ENCODE data around the gene CHD1L.

Gene CHD1L

GRCh38 chr1:147245586-147246021, 3.1 kb downstream of the CHD1L start:
- H3K27me3 ChIP-seq (ENCODE audit: insufficient read depth, low read length): no peaks in the 10 kb centered on the region
- no peak overlapping the region for H2AFZ ChIP-seq (ENCODE audit: insufficient read depth, low read length, poor library complexity)
- DNase-seq: peak in 1 of 2 donors; percentile 21
- no CpG with 5 or more reads among the region's 3 CpGs for WGBS (ENCODE audit: extremely low coverage, insufficient coverage, insufficient read length)
- H2AK5ac ChIP-seq (ENCODE audit: low read length): no peak overlapping the region
- H3K4me1 ChIP-seq (ENCODE audit: control insufficient read depth in 1 of 2, insufficient read depth in 2 of 2, low read length in 2 of 2): peaks cover 3 to 4% of the 10 kb centered on the region in 2 experiments
- H3K4me3 ChIP-seq (ENCODE audit: low read depth, low read length): no peak overlapping the region
- no peak overlapping the region for H2BK120ac ChIP-seq (ENCODE audit: insufficient read depth, low read length, poor library complexity)
- peaks cover 4% of the 10 kb centered on the region for H3K79me1 ChIP-seq (ENCODE audit: low read length)
- H3K4ac ChIP-seq (ENCODE audit: low read depth, low read length): peak overlapping the region; percentile 16
- H2BK5ac ChIP-seq (ENCODE audit: low read depth, low read length, poor library complexity): no peak overlapping the region
- no peak overlapping the region for H2BK12ac ChIP-seq (ENCODE audit: low read length)
- no peak overlapping the region for H3K4me2 ChIP-seq (ENCODE audit: low read length)
- no peak overlapping the region for H4K91ac ChIP-seq (ENCODE audit: low read depth, low read length)
- no peak overlapping the region for H3K23ac ChIP-seq (ENCODE audit: low read length)
- H4K8ac ChIP-seq (ENCODE audit: low read depth, low read length): no peak overlapping the region
- H3K18ac ChIP-seq (ENCODE audit: low read length): no peak overlapping the region
- no peak overlapping the region for H3K27ac ChIP-seq (ENCODE audit: low read depth, low read length)
- H3K9ac ChIP-seq (ENCODE audit: low read length): no peak overlapping the region
- H3K9me3 ChIP-seq (ENCODE audit: insufficient read depth, low read depth, low read length): no peaks in the 10 kb centered on the region
- peaks cover 0 to 3% of the 10 kb centered on the region in 2 experiments for H3K36me3 ChIP-seq (ENCODE audit: control insufficient read depth in 1 of 2, insufficient read depth in 2 of 2, low read length in 2 of 2)
- H4K12ac ChIP-seq (ENCODE audit: low read depth, low read length): no peak overlapping the region
- peaks cover 12% of the 10 kb centered on the region for H3K79me2 ChIP-seq (ENCODE audit: control insufficient read depth, insufficient read depth, low read length, poor library complexity)
- H3K14ac ChIP-seq (ENCODE audit: low read length): no peak overlapping the region

- no peak overlapping the region for H3K4me3 ChIP-seq (ENCODE audit: low read depth, low read length)
- H3K27ac ChIP-seq (ENCODE audit: low read depth, low read length): no peak overlapping the region
- no peak overlapping the region for H3K9ac ChIP-seq (ENCODE audit: low read length)
- H2BK12ac ChIP-seq (ENCODE audit: low read length): no peak overlapping the region
- H3K4ac ChIP-seq (ENCODE audit: low read depth, low read length): peak overlapping the region; percentile 16
- H2AK5ac ChIP-seq (ENCODE audit: low read length): no peak overlapping the region
- peaks cover 12% of the 10 kb centered on the region for H3K79me2 ChIP-seq (ENCODE audit: control insufficient read depth, insufficient read depth, low read length, poor library complexity)
- peaks cover 4% of the 10 kb centered on the region for H3K79me1 ChIP-seq (ENCODE audit: low read length)
- H3K23ac ChIP-seq (ENCODE audit: low read length): no peak overlapping the region
- no peak overlapping the region for H2BK120ac ChIP-seq (ENCODE audit: insufficient read depth, low read length, poor library complexity)
- no peak overlapping the region for H4K12ac ChIP-seq (ENCODE audit: low read depth, low read length)
- H2BK5ac ChIP-seq (ENCODE audit: low read depth, low read length, poor library complexity): no peak overlapping the region
- H2AFZ ChIP-seq (ENCODE audit: insufficient read depth, low read length, poor library complexity): no peak overlapping the region
- H3K4me1 ChIP-seq (ENCODE audit: control insufficient read depth in 1 of 2, insufficient read depth in 2 of 2, low read length in 2 of 2): peaks cover 3 to 4% of the 10 kb centered on the region in 2 experiments
- H4K8ac ChIP-seq (ENCODE audit: low read depth, low read length): no peak overlapping the region
- H3K18ac ChIP-seq (ENCODE audit: low read length): no peak overlapping the region
- H3K36me3 ChIP-seq (ENCODE audit: control insufficient read depth in 1 of 2, insufficient read depth in 2 of 2, low read length in 2 of 2): peaks cover 0 to 3% of the 10 kb centered on the region in 2 experiments
- no peak overlapping the region for H4K91ac ChIP-seq (ENCODE audit: low read depth, low read length)
- H3K27me3 ChIP-seq (ENCODE audit: insufficient read depth, low read length): no peaks in the 10 kb centered on the region
- WGBS (ENCODE audit: extremely low coverage, insufficient coverage, insufficient read length): no CpG with 5 or more reads among the region's 2 CpGs
- no peak for DNase-seq
- no peak overlapping the region for H3K4me2 ChIP-seq (ENCODE audit: low read length)
- H3K9me3 ChIP-seq (ENCODE audit: insufficient read depth, low read depth, low read length): no peaks in the 10 kb centered on the region
- no peak overlapping the region for H3K14ac ChIP-seq (ENCODE audit: low read length)
Observed at GRCh38 chr1:147246044-147246690, 3.7 kb downstream of the CHD1L start.

- Histone ChIP-seq H3K4me3 (ENCODE audit: low read depth, low read length) (no peak overlapping the region), H3K18ac (ENCODE audit: low read length) (no peak overlapping the region), H4K91ac (ENCODE audit: low read depth, low read length) (no peak overlapping the region), H2BK5ac (ENCODE audit: low read depth, low read length, poor library complexity) (no peak overlapping the region), H2BK120ac (ENCODE audit: insufficient read depth, low read length, poor library complexity) (no peak overlapping the region), H3K27me3 (ENCODE audit: insufficient read depth, low read length) (no peaks in the 10 kb centered on the region), H3K23ac (ENCODE audit: low read length) (no peak overlapping the region), H3K27ac (ENCODE audit: low read depth, low read length) (no peak overlapping the region), H4K8ac (ENCODE audit: low read depth, low read length) (no peak overlapping the region), H3K14ac (ENCODE audit: low read length) (no peak overlapping the region), H3K79me2 (ENCODE audit: control insufficient read depth, insufficient read depth, low read length, poor library complexity) (peaks cover 12% of the 10 kb centered on the region), H3K4me1 (ENCODE audit: control insufficient read depth in 1 of 2, insufficient read depth in 2 of 2, low read length in 2 of 2) (peaks cover 3 to 4% of the 10 kb centered on the region in 2 experiments), H4K12ac (ENCODE audit: low read depth, low read length) (no peak overlapping the region), H3K4ac (ENCODE audit: low read depth, low read length) (peak overlapping the region; percentile 70), H3K36me3 (ENCODE audit: control insufficient read depth in 1 of 2, insufficient read depth in 2 of 2, low read length in 2 of 2) (peaks cover 0 to 3% of the 10 kb centered on the region in 2 experiments), H3K9ac (ENCODE audit: low read length) (no peak overlapping the region), H2AK5ac (ENCODE audit: low read length) (no peak overlapping the region), H3K79me1 (ENCODE audit: low read length) (peaks cover 4% of the 10 kb centered on the region), H3K9me3 (ENCODE audit: insufficient read depth, low read depth, low read length) (no peaks in the 10 kb centered on the region), H2AFZ (ENCODE audit: insufficient read depth, low read length, poor library complexity) (no peak overlapping the region), H2BK12ac (ENCODE audit: low read length) (no peak overlapping the region), H3K4me2 (ENCODE audit: low read length) (no peak overlapping the region)
- no CpG with 5 or more reads among the region's 2 CpGs for WGBS (ENCODE audit: extremely low coverage, insufficient coverage, insufficient read length)
- no peak for DNase-seq
Observed at GRCh38 chr1:147246910-147247655, 4.6 kb downstream of the CHD1L start.

GRCh38 chr1:147247656-147248238, 5.3 kb downstream of the CHD1L start:
- DNase-seq: no peak
- H2AFZ ChIP-seq (ENCODE audit: insufficient read depth, low read length, poor library complexity): no peak overlapping the region
- H3K4me3 ChIP-seq (ENCODE audit: low read depth, low read length): no peak overlapping the region
- H4K91ac ChIP-seq (ENCODE audit: low read depth, low read length): no peak overlapping the region
- H3K27me3 ChIP-seq (ENCODE audit: insufficient read depth, low read length): no peaks in the 10 kb centered on the region
- no peak overlapping the region for H4K8ac ChIP-seq (ENCODE audit: low read depth, low read length)
- no CpG with 5 or more reads among the region's 4 CpGs for WGBS (ENCODE audit: extremely low coverage, insufficient coverage, insufficient read length)
- H3K27ac ChIP-seq (ENCODE audit: low read depth, low read length): no peak overlapping the region
- no peak overlapping the region for H3K14ac ChIP-seq (ENCODE audit: low read length)
- peaks cover 0 to 3% of the 10 kb centered on the region in 2 experiments for H3K36me3 ChIP-seq (ENCODE audit: control insufficient read depth in 1 of 2, insufficient read depth in 2 of 2, low read length in 2 of 2)
- no peak overlapping the region for H3K9ac ChIP-seq (ENCODE audit: low read length)
- H3K79me2 ChIP-seq (ENCODE audit: control insufficient read depth, insufficient read depth, low read length, poor library complexity): peaks cover 10% of the 10 kb centered on the region
- H2AK5ac ChIP-seq (ENCODE audit: low read length): no peak overlapping the region
- no peak overlapping the region for H3K4me2 ChIP-seq (ENCODE audit: low read length)
- peak overlapping the region; percentile 70 for H3K4ac ChIP-seq (ENCODE audit: low read depth, low read length)
- no peak overlapping the region for H2BK12ac ChIP-seq (ENCODE audit: low read length)
- no peak overlapping the region for H3K18ac ChIP-seq (ENCODE audit: low read length)
- no peaks in the 10 kb centered on the region for H3K9me3 ChIP-seq (ENCODE audit: insufficient read depth, low read depth, low read length)
- H4K12ac ChIP-seq (ENCODE audit: low read depth, low read length): no peak overlapping the region
- no peak overlapping the region for H2BK120ac ChIP-seq (ENCODE audit: insufficient read depth, low read length, poor library complexity)
- H2BK5ac ChIP-seq (ENCODE audit: low read depth, low read length, poor library complexity): no peak overlapping the region
- H3K4me1 ChIP-seq (ENCODE audit: control insufficient read depth in 1 of 2, insufficient read depth in 2 of 2, low read length in 2 of 2): peaks cover 2 to 3% of the 10 kb centered on the region in 2 experiments
- H3K23ac ChIP-seq (ENCODE audit: low read length): no peak overlapping the region
- H3K79me1 ChIP-seq (ENCODE audit: low read length): peaks cover 1% of the 10 kb centered on the region
